ENCODE results near the gene RECQL5.

The RECQL5 gene

GRCh38 chr17:75610103-75610984 lies 56.6 kb downstream of the RECQL5 start:
- no peak for DNase-seq (ENCODE audit: insufficient read length)
- no peak for FAIRE-seq
- TF ChIP-seq POLR2A (IDR thresholded peaks at IDR 0.05; ENCODE audit: low read depth, low read length) (no peak), POLR2AphosphoS5 (IDR thresholded peaks at IDR 0.05; ENCODE audit: low read depth, low read length) (no peak), TAF1 (IDR thresholded peaks at IDR 0.05; ENCODE audit: borderline replicate concordance, low read depth, low read length) (no peak)

- DNase-seq (ENCODE audit: insufficient read length) (no peak), FAIRE-seq (no peak)
These were observed 59.9 kb downstream of the RECQL5 start for GRCh38 chr17:75607086-75607485.

GRCh38 chr17:75605790-75606189 lies 61.2 kb downstream of the RECQL5 start:
- DNase-seq (ENCODE audit: insufficient read length) = no peak
- FAIRE-seq = no peak
- TF ChIP-seq POLR2A (IDR thresholded peaks at IDR 0.05; ENCODE audit: low read depth, low read length) (no peak), TAF1 (IDR thresholded peaks at IDR 0.05; ENCODE audit: borderline replicate concordance, low read depth, low read length) (no peak)

More at GRCh38 chr17:75607086-75607485, 59.9 kb downstream of the RECQL5 start:
- TF ChIP-seq POLR2A (IDR thresholded peaks at IDR 0.05; ENCODE audit: low read depth, low read length) (no peak), TAF1 (IDR thresholded peaks at IDR 0.05; ENCODE audit: borderline replicate concordance, low read depth, low read length) (no peak), POLR2AphosphoS5 (IDR thresholded peaks at IDR 0.05; ENCODE audit: low read depth, low read length) (no peak)

GRCh38 chr17:75604034-75604695 lies 62.8 kb downstream of the RECQL5 start:
- no peak for TF ChIP-seq POLR2AphosphoS5 (IDR thresholded peaks at IDR 0.05; ENCODE audit: low read depth, low read length)
- no peak for TF ChIP-seq TAF1 (IDR thresholded peaks at IDR 0.05; ENCODE audit: borderline replicate concordance, low read depth, low read length)
- no peak for FAIRE-seq
- DNase-seq (ENCODE audit: insufficient read length) = no peak

- TF ChIP-seq TAF1 (IDR thresholded peaks at IDR 0.05; ENCODE audit: borderline replicate concordance, low read depth, low read length) (no peak), POLR2A (IDR thresholded peaks at IDR 0.05; ENCODE audit: low read depth, low read length) (no peak), POLR2AphosphoS5 (IDR thresholded peaks at IDR 0.05; ENCODE audit: low read depth, low read length) (no peak)
- FAIRE-seq (no peak), DNase-seq (ENCODE audit: insufficient read length) (no peak)
These were observed 63.8 kb downstream of the RECQL5 start for GRCh38 chr17:75603123-75603522.

- no peak for FAIRE-seq
- DNase-seq (ENCODE audit: insufficient read length) = no peak
These were observed 64.3 kb downstream of the RECQL5 start for GRCh38 chr17:75602644-75603043.

GRCh38 chr17:75601057-75601987 lies 65.6 kb downstream of the RECQL5 start:
- TF ChIP-seq TAF1 (IDR thresholded peaks at IDR 0.05; ENCODE audit: borderline replicate concordance, low read depth, low read length) (no peak), POLR2A (IDR thresholded peaks at IDR 0.05; ENCODE audit: low read depth, low read length) (no peak), POLR2AphosphoS5 (IDR thresholded peaks at IDR 0.05; ENCODE audit: low read depth, low read length) (no peak)
- peak; percentile 85 for FAIRE-seq
- peak; percentile 73 for DNase-seq (ENCODE audit: insufficient read length)

More at GRCh38 chr17:75602644-75603043, 64.3 kb downstream of the RECQL5 start:
- TF ChIP-seq POLR2A (IDR thresholded peaks at IDR 0.05; ENCODE audit: low read depth, low read length) (no peak), POLR2AphosphoS5 (IDR thresholded peaks at IDR 0.05; ENCODE audit: low read depth, low read length) (no peak), TAF1 (IDR thresholded peaks at IDR 0.05; ENCODE audit: borderline replicate concordance, low read depth, low read length) (no peak)

- TF ChIP-seq TAF1 (IDR thresholded peaks at IDR 0.05; ENCODE audit: borderline replicate concordance, low read depth, low read length) (no peak), POLR2A (IDR thresholded peaks at IDR 0.05; ENCODE audit: low read depth, low read length) (no peak), POLR2AphosphoS5 (IDR thresholded peaks at IDR 0.05; ENCODE audit: low read depth, low read length) (no peak)
- FAIRE-seq (no peak), DNase-seq (ENCODE audit: insufficient read length) (no peak)
These were observed 70.5 kb downstream of the RECQL5 start for GRCh38 chr17:75596320-75597087.

- FAIRE-seq = no peak
- TF ChIP-seq POLR2A (IDR thresholded peaks at IDR 0.05; ENCODE audit: low read depth, low read length) (no peak), POLR2AphosphoS5 (IDR thresholded peaks at IDR 0.05; ENCODE audit: low read depth, low read length) (no peak), TAF1 (IDR thresholded peaks at IDR 0.05; ENCODE audit: borderline replicate concordance, low read depth, low read length) (no peak)
- no peak for DNase-seq (ENCODE audit: insufficient read length)
These were observed 71.0 kb downstream of the RECQL5 start for GRCh38 chr17:75595920-75596313.

- TF ChIP-seq POLR2AphosphoS5 (IDR thresholded peaks at IDR 0.05; ENCODE audit: low read depth, low read length) = no peak
- no peak for TF ChIP-seq POLR2A (IDR thresholded peaks at IDR 0.05; ENCODE audit: low read depth, low read length)
- DNase-seq (ENCODE audit: insufficient read length) (no peak), FAIRE-seq (no peak)
These were observed 71.6 kb downstream of the RECQL5 start for GRCh38 chr17:75595284-75595919.

Measured in GM12892 (cell line).